ENCODE measurements around the gene COPZ2. TPM values are rescaled to one million over a fixed set of nuclear protein-coding genes. Genes with fewer than 3 reads are reported as not detected.

Gene COPZ2
- polyA plus RNA-seq, 1 of the 3 experiments (the other 2 are of a cell fraction), result 36.9 TPM

DNA sequence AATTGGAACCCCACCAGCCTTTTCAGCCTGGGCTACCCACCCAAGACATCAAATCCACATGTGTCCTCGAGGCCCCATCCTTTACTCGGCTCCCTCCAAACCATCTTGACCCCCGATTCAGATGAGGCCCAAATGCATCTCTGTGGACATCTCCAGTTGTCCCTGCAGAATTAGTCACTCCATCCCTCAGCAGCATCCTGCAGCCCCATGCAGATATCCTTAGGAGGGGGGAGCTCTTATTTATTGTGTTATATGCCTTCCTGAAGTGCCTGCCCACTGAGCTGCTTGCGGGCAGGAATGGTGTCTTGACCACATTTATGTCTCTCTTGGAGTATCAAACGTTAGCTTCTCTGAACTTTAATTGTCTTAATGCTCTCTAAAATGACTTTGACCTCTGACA lies 51.1 kb downstream of the COPZ2 start:
- no peaks in the 10 kb centered on the region for H3K79me2 ChIP-seq (ENCODE audit: insufficient read depth)
- TF ChIP-seq, protein P1, sequence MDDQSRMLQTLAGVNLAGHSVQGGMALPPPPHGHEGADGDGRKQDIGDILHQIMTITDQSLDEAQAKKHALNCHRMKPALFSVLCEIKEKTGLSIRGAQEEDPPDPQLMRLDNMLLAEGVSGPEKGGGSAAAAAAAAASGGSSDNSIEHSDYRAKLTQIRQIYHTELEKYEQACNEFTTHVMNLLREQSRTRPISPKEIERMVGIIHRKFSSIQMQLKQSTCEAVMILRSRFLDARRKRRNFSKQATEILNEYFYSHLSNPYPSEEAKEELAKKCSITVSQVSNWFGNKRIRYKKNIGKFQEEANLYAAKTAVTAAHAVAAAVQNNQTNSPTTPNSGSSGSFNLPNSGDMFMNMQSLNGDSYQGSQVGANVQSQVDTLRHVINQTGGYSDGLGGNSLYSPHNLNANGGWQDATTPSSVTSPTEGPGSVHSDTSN (IDR thresholded peaks at IDR 0.05), result no peak
- TF ChIP-seq POLR2AphosphoS5 (IDR thresholded peaks at IDR 0.05; ENCODE audit: low read depth, low read length), result no peak
- TF ChIP-seq, protein P2, sequence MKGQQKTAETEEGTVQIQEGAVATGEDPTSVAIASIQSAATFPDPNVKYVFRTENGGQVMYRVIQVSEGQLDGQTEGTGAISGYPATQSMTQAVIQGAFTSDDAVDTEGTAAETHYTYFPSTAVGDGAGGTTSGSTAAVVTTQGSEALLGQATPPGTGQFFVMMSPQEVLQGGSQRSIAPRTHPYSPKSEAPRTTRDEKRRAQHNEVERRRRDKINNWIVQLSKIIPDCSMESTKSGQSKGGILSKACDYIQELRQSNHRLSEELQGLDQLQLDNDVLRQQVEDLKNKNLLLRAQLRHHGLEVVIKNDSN (IDR thresholded peaks at IDR 0.05; ENCODE audit: borderline replicate concordance, low read depth), result no peak
- no peak for TF ChIP-seq GABPA (IDR thresholded peaks at IDR 0.05; ENCODE audit: low read depth)
- TF ChIP-seq, protein P3, sequence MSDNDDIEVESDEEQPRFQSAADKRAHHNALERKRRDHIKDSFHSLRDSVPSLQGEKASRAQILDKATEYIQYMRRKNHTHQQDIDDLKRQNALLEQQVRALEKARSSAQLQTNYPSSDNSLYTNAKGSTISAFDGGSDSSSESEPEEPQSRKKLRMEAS (IDR thresholded peaks at IDR 0.05; ENCODE audit: low read depth), result no peak
- H4K20me1 ChIP-seq (ENCODE audit: insufficient read depth), result no peaks in the 10 kb centered on the region
- no peak for DNase-seq
- H3K9me2 ChIP-seq, result no peaks in the 10 kb centered on the region
- H3K36me3 ChIP-seq (replicated peaks in 1 of 2; ENCODE audit: control insufficient read depth in 1 of 2, insufficient read depth in 2 of 2, low read length in 1 of 2), result peaks cover 8 to 22% of the 10 kb centered on the region in 2 experiments
- peaks cover 13 to 61% of the 10 kb centered on the region in 2 experiments for H3K4me1 ChIP-seq (ENCODE audit: control insufficient read depth in 1 of 2, insufficient read depth in 2 of 2, low read depth in 1 of 2, low read length in 1 of 2)
- WGBS (ENCODE audit: low lambda C conversion rate), result 89% methylated on average over 5 of the region's 5 CpGs
- no peak overlapping the region for H3K4me2 ChIP-seq
- H3K27me3 ChIP-seq (ENCODE audit: insufficient read depth), result no peaks in the 10 kb centered on the region
- no peaks in the 10 kb centered on the region for H3F3A ChIP-seq (replicated peaks; ENCODE audit: insufficient read depth)
- no peak overlapping the region for H3K4me3 ChIP-seq (ENCODE audit: low read depth in 2 of 2, low read length in 1 of 2)
- CTCF ChIA-PET, result interaction anchor here (0.6 to 41.8 kb wide), 8 partner anchors 2 to 1801 kb away, joined by 3 to 1752 read pairs (median 51); partner anchors contain the start of gene CDK5RAP3
- H3K9ac ChIP-seq, result no peak overlapping the region
- POLR2A ChIA-PET, result interaction anchor here (0.9 to 2.7 kb wide), 7 partner anchors 10 to 63 kb away, joined by 3 to 38 read pairs (median 11); partner anchors contain the start of gene NFE2L1
- no peak overlapping the region for H2AFZ ChIP-seq (ENCODE audit: low read depth)
- H3K27ac ChIP-seq (ENCODE audit: low read depth in 2 of 2, low read length in 1 of 2), result peak overlapping the region in 1 of 2 experiments; percentile 92; a peak in 2 of 4 replicates
- no peaks in the 10 kb centered on the region for H3K9me3 ChIP-seq

DNA sequence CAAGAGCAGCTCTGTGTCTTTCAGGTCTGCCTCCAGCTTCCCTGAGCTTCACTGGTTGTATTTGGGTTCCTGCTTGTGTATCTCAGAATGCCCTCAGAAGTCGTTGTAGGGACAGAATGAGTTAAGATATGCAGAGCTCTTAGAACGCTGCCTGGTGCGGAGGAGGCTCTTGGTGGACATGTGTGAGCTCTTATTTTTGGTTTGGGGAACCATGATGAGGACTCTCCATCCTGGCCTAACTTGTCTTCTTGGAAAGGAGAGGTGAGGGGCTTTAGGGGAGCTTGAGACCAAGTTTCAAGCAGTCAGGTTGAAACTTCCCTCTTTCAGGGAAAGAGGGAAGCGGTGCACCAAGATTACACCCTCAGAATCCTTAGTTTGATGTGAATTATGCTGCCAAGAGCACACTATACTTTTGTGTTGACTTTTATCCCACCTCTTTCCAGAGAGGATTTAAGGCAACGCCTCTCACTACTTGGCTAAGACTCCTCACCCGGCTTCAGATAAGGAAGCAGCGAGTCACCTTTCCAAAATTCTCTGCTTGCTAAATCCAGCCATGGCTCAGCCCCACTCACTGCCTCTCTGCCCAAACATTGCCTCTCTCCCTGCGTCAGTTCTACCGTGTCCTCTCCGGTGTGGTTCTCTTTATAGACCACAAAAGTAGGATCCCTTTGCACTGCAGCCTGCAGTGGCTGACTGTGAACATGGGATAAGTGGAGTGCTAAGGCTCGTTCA lies 53.9 kb downstream of the COPZ2 start:
- Histone ChIP-seq H2AFZ (ENCODE audit: low read depth) (no peak overlapping the region), H4K20me1 (ENCODE audit: insufficient read depth) (no peaks in the 10 kb centered on the region), H3K4me3 (ENCODE audit: low read depth in 2 of 2, low read length in 1 of 2) (no peak overlapping the region), H3K36me3 (replicated peaks in 1 of 2; ENCODE audit: control insufficient read depth in 1 of 2, insufficient read depth in 2 of 2, low read length in 1 of 2) (peaks cover 33 to 48% of the 10 kb centered on the region in 2 experiments), H3K27ac (ENCODE audit: low read depth in 2 of 2, low read length in 1 of 2) (peak overlapping the region in 1 of 2 experiments; percentile 98; a peak in 2 of 4 replicates), H3K4me1 (ENCODE audit: control insufficient read depth in 1 of 2, insufficient read depth in 2 of 2, low read depth in 1 of 2, low read length in 1 of 2) (peaks cover 13 to 74% of the 10 kb centered on the region in 2 experiments), H3K9me3 (no peaks in the 10 kb centered on the region), H3K4me2 (no peak overlapping the region), H3K79me2 (ENCODE audit: insufficient read depth) (no peaks in the 10 kb centered on the region), H3K9me2 (no peaks in the 10 kb centered on the region), H3K9ac (no peak overlapping the region), H3F3A (replicated peaks; ENCODE audit: insufficient read depth) (no peaks in the 10 kb centered on the region), H3K27me3 (ENCODE audit: insufficient read depth) (no peaks in the 10 kb centered on the region)
- DNase-seq, result no peak
- ChIA-PET CTCF (interaction anchor here (0.8 to 41.8 kb wide), 6 partner anchors 12 to 147 kb away, joined by 4 to 1752 read pairs (median 48); partner anchors contain the start of gene CDK5RAP3), POLR2A (interaction anchor here (1.0 to 7.4 kb wide), 8 partner anchors 11 to 31 kb away, joined by 3 to 189 read pairs (median 10); partner anchors contain the start of gene CDK5RAP3)
- WGBS (ENCODE audit: low lambda C conversion rate), result 88% methylated on average over 11 of the region's 11 CpGs
- TF ChIP-seq, protein P4, sequence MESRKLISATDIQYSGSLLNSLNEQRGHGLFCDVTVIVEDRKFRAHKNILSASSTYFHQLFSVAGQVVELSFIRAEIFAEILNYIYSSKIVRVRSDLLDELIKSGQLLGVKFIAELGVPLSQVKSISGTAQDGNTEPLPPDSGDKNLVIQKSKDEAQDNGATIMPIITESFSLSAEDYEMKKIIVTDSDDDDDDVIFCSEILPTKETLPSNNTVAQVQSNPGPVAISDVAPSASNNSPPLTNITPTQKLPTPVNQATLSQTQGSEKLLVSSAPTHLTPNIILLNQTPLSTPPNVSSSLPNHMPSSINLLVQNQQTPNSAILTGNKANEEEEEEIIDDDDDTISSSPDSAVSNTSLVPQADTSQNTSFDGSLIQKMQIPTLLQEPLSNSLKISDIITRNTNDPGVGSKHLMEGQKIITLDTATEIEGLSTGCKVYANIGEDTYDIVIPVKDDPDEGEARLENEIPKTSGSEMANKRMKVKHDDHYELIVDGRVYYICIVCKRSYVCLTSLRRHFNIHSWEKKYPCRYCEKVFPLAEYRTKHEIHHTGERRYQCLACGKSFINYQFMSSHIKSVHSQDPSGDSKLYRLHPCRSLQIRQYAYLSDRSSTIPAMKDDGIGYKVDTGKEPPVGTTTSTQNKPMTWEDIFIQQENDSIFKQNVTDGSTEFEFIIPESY (IDR thresholded peaks at IDR 0.05; ENCODE audit: borderline replicate concordance, low read depth), result no peak
- TF ChIP-seq CHD2 (IDR thresholded peaks at IDR 0.05; ENCODE audit: low read length, partially characterized antibody) (no peak), YY1 (IDR thresholded peaks at IDR 0.05; ENCODE audit: low read depth) (no peak), TEAD4 (IDR thresholded peaks at IDR 0.05; ENCODE audit: borderline replicate concordance, insufficient read depth) (no peak), FOSL2 (IDR thresholded peaks at IDR 0.05; ENCODE audit: borderline replicate concordance, low read depth) (no peak), FOXM1 (IDR thresholded peaks at IDR 0.05; ENCODE audit: low read depth) (no peak), SIN3A (IDR thresholded peaks at IDR 0.05; ENCODE audit: borderline replicate concordance, low read depth, low read length) (no peak), MXI1 (IDR thresholded peaks at IDR 0.05; ENCODE audit: low read depth, low read length) (no peak), MEF2A (IDR thresholded peaks at IDR 0.05; ENCODE audit: borderline replicate concordance, low read depth) (no peak), RXRA (IDR thresholded peaks at IDR 0.05; ENCODE audit: borderline replicate concordance, low read depth) (no peak)
- TF ChIP-seq, protein P5, sequence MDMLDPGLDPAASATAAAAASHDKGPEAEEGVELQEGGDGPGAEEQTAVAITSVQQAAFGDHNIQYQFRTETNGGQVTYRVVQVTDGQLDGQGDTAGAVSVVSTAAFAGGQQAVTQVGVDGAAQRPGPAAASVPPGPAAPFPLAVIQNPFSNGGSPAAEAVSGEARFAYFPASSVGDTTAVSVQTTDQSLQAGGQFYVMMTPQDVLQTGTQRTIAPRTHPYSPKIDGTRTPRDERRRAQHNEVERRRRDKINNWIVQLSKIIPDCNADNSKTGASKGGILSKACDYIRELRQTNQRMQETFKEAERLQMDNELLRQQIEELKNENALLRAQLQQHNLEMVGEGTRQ (IDR thresholded peaks at IDR 0.05; ENCODE audit: borderline replicate concordance, low read depth, low read length), result no peak
- TF ChIP-seq, protein P6, sequence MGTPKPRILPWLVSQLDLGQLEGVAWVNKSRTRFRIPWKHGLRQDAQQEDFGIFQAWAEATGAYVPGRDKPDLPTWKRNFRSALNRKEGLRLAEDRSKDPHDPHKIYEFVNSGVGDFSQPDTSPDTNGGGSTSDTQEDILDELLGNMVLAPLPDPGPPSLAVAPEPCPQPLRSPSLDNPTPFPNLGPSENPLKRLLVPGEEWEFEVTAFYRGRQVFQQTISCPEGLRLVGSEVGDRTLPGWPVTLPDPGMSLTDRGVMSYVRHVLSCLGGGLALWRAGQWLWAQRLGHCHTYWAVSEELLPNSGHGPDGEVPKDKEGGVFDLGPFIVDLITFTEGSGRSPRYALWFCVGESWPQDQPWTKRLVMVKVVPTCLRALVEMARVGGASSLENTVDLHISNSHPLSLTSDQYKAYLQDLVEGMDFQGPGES (IDR thresholded peaks at IDR 0.05; ENCODE audit: low read depth, low read length), result no peak
- TF ChIP-seq, protein P3 (IDR thresholded peaks at IDR 0.05; ENCODE audit: low read depth), result no peak

Data from SK-N-SH (cell line).